Testis (tissue), 2 donors: ENCODE results near the gene SAMD4A.

Experiments used
- POLR2A ChIP-seq: fragments of 450-650 bp; IDR thresholded peaks from one replicate; pipeline ENCODE4 v1.6.1; 2017; ENCODE audit warnings: antibody characterized with exemption, mild to moderate bottlenecking, moderate library complexity
- TF ChIP-seq, protein P1 (sequence below), 3 experiments: fragments of 450-650 bp in 2 of 3; fragments of 200-600 bp in 1 of 3; sonication (generic) in 1 of 3; IDR thresholded peaks; one replicate each; pipeline ENCODE4 v1.5.1; 2016 to 2019; ENCODE audit warnings: antibody characterized with exemption in 3 of 3, mild to moderate bottlenecking in 2 of 3, moderate library complexity in 1 of 3

DNA sequence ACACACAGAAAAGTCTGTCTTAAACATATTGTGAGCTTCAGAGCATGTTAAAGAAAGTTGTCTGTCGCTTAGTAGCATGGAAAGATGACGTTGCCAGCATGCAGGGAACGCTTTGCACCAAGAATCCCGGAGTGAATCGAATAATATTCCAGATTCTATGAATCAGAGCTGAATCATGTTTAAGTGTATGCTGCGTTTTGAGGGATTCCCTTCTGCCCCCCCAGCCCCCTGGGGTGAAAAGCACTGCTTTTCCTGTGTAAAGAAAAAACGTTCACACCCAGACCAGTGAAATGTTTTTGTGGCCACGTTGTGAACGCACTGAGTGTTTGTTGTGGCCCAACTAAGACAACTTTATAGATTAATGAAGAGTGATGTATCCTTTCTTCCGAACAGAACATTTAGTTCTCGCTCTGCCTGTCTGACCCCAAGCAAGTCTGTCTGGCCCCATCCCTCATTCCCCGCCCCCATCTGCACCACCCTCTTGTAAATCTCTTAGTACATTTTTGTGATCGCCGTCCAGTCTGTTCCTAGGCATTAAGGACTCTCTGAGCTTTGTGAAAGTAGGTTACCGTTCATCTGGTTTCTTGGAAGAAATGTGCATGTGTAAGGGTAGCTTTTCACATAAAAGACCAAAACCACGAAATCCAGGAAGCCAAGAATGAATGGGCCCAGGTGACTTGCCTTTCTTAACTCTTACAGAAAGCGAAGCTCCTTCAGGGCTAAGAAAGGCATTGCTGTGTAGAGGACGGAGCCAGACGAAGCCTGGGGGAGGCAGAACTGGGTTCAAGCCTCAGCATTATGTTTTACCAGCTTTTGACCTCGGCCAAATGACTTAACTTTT lies 103.0 kb downstream of the SAMD4A start:
- TF ChIP-seq, protein P1, sequence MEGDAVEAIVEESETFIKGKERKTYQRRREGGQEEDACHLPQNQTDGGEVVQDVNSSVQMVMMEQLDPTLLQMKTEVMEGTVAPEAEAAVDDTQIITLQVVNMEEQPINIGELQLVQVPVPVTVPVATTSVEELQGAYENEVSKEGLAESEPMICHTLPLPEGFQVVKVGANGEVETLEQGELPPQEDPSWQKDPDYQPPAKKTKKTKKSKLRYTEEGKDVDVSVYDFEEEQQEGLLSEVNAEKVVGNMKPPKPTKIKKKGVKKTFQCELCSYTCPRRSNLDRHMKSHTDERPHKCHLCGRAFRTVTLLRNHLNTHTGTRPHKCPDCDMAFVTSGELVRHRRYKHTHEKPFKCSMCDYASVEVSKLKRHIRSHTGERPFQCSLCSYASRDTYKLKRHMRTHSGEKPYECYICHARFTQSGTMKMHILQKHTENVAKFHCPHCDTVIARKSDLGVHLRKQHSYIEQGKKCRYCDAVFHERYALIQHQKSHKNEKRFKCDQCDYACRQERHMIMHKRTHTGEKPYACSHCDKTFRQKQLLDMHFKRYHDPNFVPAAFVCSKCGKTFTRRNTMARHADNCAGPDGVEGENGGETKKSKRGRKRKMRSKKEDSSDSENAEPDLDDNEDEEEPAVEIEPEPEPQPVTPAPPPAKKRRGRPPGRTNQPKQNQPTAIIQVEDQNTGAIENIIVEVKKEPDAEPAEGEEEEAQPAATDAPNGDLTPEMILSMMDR (IDR thresholded peaks at IDR 0.05): no peak
- no peak for TF ChIP-seq POLR2A
